ENCODE measurements around the gene APBB1IP.

DNA sequence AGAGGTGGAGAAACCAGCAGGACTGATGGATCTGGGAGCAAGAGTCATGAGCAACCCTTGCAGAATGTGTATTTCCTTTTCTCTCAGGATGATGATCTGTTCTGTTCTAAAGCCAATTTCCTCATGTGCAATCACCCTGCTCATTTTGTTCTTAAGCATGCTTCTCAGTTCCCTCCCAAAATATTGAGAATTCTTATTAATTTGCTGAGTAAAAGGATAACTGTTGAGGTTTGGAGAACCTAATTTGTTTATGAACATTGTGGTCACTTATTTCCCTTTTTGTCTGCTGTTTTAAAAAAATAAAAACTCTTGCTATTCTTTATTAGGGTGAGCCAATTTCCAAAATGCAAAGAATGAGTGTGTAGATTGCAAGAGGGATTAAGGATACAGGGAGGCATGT is 106.8 kb downstream of the APBB1IP start:
- TF ChIP-seq, protein P1, sequence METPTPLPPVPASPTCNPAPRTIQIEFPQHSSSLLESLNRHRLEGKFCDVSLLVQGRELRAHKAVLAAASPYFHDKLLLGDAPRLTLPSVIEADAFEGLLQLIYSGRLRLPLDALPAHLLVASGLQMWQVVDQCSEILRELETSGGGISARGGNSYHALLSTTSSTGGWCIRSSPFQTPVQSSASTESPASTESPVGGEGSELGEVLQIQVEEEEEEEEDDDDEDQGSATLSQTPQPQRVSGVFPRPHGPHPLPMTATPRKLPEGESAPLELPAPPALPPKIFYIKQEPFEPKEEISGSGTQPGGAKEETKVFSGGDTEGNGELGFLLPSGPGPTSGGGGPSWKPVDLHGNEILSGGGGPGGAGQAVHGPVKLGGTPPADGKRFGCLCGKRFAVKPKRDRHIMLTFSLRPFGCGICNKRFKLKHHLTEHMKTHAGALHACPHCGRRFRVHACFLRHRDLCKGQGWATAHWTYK (CRISPR knock-in tag; IDR thresholded peaks at IDR 0.05): no peak
- TF ChIP-seq, protein P2, sequence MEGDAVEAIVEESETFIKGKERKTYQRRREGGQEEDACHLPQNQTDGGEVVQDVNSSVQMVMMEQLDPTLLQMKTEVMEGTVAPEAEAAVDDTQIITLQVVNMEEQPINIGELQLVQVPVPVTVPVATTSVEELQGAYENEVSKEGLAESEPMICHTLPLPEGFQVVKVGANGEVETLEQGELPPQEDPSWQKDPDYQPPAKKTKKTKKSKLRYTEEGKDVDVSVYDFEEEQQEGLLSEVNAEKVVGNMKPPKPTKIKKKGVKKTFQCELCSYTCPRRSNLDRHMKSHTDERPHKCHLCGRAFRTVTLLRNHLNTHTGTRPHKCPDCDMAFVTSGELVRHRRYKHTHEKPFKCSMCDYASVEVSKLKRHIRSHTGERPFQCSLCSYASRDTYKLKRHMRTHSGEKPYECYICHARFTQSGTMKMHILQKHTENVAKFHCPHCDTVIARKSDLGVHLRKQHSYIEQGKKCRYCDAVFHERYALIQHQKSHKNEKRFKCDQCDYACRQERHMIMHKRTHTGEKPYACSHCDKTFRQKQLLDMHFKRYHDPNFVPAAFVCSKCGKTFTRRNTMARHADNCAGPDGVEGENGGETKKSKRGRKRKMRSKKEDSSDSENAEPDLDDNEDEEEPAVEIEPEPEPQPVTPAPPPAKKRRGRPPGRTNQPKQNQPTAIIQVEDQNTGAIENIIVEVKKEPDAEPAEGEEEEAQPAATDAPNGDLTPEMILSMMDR (IDR thresholded peaks at IDR 0.05 in 2 of 3, conservative IDR thresholded peaks at IDR 0.05 in 1 of 3; ENCODE audit: insufficient read depth in 2 of 3, low read depth in 1 of 3, low read length in 3 of 3): no peak
- no peak for TF ChIP-seq RNF2 (IDR thresholded peaks at IDR 0.05)

Measured in K562 (cell line).